ENCODE data around the gene ISCU. TPM values are rescaled to one million over a fixed set of nuclear protein-coding genes. Genes with fewer than 3 reads are reported as not detected.

Gene ISCU
- total and polyA plus RNA-seq, 9 of the 15 experiments (the other 6 are each of a cell fraction or from before 2014, with no cell fraction given) = 15.9 to 92.5 (median 77.3) TPM

DNA sequence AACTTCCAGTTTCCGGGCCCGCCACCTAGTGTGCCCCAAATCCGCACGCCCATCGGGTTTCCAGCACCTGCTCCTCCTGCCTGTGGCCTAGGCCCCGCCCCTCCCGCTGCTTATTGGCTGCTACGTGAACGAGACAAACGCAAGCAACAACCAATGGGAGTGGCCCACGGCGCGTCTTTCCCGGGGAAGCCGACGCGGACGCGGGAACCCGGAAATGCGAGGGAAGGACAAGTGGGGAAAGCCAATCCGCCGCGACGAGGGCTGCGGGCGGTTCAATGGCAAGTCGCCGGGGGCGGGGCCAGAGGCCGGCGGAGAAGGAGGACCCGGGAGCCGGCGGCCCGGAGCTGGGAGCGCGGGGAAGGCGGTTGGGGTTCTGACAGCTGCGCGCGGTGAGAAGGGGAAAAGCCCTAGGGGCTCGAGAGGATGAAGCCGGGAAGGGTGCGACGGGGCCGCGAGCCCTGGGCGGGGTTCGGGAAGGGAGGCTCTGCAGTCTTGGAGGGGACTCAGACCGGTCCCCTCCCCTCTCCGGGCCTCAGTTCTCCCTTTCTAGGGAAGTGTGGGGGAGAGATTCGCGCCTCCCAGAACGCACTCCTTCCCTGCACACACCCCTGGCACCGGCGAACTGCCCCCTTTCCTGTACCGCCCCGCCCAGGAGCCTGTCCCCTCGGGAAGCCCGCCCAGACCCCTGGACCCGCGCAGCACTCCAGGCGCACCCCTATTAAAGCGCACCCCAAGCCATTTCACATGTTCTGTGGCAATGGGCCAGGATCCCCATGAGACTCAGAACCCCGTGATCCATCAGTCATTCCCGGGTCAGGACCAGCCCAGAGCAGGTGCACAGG lies 47.2 kb upstream of the ISCU start, which contains the start of gene FICD (continued):
- TF ChIP-seq, protein P1, sequence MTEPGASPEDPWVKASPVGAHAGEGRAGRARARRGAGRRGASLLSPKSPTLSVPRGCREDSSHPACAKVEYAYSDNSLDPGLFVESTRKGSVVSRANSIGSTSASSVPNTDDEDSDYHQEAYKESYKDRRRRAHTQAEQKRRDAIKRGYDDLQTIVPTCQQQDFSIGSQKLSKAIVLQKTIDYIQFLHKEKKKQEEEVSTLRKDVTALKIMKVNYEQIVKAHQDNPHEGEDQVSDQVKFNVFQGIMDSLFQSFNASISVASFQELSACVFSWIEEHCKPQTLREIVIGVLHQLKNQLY (CRISPR knock-in tag; conservative IDR thresholded peaks at IDR 0.05) = no peak
- TF ChIP-seq, protein P2, sequence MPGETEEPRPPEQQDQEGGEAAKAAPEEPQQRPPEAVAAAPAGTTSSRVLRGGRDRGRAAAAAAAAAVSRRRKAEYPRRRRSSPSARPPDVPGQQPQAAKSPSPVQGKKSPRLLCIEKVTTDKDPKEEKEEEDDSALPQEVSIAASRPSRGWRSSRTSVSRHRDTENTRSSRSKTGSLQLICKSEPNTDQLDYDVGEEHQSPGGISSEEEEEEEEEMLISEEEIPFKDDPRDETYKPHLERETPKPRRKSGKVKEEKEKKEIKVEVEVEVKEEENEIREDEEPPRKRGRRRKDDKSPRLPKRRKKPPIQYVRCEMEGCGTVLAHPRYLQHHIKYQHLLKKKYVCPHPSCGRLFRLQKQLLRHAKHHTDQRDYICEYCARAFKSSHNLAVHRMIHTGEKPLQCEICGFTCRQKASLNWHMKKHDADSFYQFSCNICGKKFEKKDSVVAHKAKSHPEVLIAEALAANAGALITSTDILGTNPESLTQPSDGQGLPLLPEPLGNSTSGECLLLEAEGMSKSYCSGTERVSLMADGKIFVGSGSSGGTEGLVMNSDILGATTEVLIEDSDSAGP (CRISPR knock-in tag; IDR thresholded peaks at IDR 0.05) = no peak
- TF ChIP-seq KAT7 (CRISPR knock-in tag; IDR thresholded peaks at IDR 0.05; ENCODE audit: borderline replicate concordance) = no peak
- TF ChIP-seq PHB (CRISPR knock-in tag; IDR thresholded peaks at IDR 0.05) = 0 out of 2 replicates have a peak, but pooled peaks have one; percentile 28
- TF ChIP-seq ZNF445 (CRISPR knock-in tag; IDR thresholded peaks at IDR 0.05; ENCODE audit: low read depth) = no peak
- TF ChIP-seq GABPB1 (CRISPR knock-in tag; IDR thresholded peaks at IDR 0.05) = peak; percentile 83
- TF ChIP-seq SIRT6 (IDR thresholded peaks at IDR 0.05; ENCODE audit: low read depth, low read length) = no peak
- TF ChIP-seq, protein P3, sequence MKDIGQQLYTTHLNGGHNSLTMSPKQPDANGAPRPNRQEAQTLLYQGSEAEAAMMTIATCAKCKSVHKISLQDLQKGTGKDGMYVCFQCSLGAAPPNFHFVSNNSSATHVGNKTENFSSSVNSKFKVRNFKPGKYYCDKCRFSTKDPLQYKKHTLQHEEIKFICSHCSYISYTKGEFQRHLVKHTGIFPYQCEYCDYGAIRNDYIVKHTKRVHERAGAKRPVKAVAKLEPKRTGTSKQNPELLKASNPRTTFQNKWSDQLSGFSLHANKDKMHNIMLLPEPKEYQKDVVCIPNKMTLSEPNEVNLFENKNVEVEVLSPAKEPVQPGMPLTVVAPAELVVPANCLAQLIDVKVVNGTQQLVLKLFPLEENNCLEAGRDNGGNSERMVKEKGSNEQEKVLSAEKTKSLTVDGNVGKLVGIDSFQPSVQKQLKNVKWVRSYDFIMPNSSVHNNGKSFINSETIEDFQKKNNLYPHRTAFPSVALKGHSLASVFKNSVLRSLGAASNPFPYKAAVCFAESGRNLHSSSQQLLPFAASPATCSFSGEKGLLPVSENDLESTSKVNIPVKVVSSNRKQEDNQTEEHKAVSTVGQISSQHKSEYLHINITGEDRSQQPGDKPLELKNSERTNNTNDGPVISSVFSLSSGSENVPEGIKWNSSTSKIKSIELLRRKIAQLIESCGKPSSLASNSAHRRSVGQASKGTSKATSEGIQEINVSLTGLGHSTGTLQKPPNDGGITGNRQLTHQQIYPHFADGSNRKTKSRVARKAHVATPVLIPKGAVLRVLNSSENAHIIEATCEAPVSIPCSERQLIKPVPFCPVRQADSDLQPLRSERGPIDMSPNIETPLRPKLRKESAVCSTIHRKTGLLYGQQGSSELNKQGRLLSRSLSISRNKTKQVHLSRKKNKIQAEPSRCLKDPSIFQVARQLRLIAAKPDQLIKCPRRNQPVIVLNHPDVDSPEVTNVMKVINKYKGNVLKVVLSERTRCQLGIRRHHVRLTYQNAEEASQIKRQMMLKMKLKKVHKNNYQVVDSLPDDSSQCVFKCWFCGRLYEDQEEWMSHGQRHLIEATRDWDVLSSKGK (CRISPR knock-in tag; IDR thresholded peaks at IDR 0.05) = no peak
- no peak for TF ChIP-seq SREBF2 (CRISPR knock-in tag; IDR thresholded peaks at IDR 0.05)
- TF ChIP-seq, protein P4, sequence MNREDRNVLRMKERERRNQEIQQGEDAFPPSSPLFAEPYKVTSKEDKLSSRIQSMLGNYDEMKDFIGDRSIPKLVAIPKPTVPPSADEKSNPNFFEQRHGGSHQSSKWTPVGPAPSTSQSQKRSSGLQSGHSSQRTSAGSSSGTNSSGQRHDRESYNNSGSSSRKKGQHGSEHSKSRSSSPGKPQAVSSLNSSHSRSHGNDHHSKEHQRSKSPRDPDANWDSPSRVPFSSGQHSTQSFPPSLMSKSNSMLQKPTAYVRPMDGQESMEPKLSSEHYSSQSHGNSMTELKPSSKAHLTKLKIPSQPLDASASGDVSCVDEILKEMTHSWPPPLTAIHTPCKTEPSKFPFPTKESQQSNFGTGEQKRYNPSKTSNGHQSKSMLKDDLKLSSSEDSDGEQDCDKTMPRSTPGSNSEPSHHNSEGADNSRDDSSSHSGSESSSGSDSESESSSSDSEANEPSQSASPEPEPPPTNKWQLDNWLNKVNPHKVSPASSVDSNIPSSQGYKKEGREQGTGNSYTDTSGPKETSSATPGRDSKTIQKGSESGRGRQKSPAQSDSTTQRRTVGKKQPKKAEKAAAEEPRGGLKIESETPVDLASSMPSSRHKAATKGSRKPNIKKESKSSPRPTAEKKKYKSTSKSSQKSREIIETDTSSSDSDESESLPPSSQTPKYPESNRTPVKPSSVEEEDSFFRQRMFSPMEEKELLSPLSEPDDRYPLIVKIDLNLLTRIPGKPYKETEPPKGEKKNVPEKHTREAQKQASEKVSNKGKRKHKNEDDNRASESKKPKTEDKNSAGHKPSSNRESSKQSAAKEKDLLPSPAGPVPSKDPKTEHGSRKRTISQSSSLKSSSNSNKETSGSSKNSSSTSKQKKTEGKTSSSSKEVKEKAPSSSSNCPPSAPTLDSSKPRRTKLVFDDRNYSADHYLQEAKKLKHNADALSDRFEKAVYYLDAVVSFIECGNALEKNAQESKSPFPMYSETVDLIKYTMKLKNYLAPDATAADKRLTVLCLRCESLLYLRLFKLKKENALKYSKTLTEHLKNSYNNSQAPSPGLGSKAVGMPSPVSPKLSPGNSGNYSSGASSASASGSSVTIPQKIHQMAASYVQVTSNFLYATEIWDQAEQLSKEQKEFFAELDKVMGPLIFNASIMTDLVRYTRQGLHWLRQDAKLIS (CRISPR knock-in tag; IDR thresholded peaks at IDR 0.05) = no peak
- TF ChIP-seq, protein P5, sequence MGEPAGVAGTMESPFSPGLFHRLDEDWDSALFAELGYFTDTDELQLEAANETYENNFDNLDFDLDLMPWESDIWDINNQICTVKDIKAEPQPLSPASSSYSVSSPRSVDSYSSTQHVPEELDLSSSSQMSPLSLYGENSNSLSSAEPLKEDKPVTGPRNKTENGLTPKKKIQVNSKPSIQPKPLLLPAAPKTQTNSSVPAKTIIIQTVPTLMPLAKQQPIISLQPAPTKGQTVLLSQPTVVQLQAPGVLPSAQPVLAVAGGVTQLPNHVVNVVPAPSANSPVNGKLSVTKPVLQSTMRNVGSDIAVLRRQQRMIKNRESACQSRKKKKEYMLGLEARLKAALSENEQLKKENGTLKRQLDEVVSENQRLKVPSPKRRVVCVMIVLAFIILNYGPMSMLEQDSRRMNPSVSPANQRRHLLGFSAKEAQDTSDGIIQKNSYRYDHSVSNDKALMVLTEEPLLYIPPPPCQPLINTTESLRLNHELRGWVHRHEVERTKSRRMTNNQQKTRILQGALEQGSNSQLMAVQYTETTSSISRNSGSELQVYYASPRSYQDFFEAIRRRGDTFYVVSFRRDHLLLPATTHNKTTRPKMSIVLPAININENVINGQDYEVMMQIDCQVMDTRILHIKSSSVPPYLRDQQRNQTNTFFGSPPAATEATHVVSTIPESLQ (CRISPR knock-in tag; IDR thresholded peaks at IDR 0.05) = peak; percentile 84; the same call in 1 of the 2 replicates
- peak; percentile 73 to 79 for TF ChIP-seq NRF1 (conservative IDR thresholded peaks at IDR 0.05 in 1 of 2, IDR thresholded peaks at IDR 0.05 in 1 of 2)
